IMR-90 (cell line): ENCODE results near the gene PARD3. TPM values are rescaled to one million over a fixed set of nuclear protein-coding genes. Genes with fewer than 3 reads are reported as not detected.

Experiments used
- ATAC-seq: fragments of 200-7000 bp; cut with Tn5 transposase; 2 replicates; pipeline ENCODE4 v1.9.1; 2020; ENCODE audit warnings: low read depth, mild to moderate bottlenecking, moderate library complexity
- BruUV-seq: library from RNA; stranded (reverse); fragments of 400-500 nt; replicated peaks from 2 replicates; lab custom pipeline; 2021; lab: Mats Ljungman, UMichigan
- CTCF ChIA-PET: fragments of 300-600 bp; formaldehyde crosslinking; extraction: SDS; loops from one replicate; lab custom pipeline; 2021; ENCODE audit warnings: antibody characterized with exemption; lab: Yijun Ruan, JAX
- POLR2A ChIA-PET: fragments of 300-600 bp; sonication (Branson Sonifier 250); formaldehyde crosslinking; loops from one replicate; lab custom pipeline; 2022; ENCODE audit warnings: antibody characterized with exemption; ENCODE audit not compliant: unreplicated experiment; lab: Charles Lee
- DNase-seq: peaks from one replicate; pipeline ENCODE4 v3.0.0; 2013
- H2AFZ ChIP-seq: replicated peaks from 2 replicates; pipeline ENCODE3; 2013; ENCODE audit warnings: low read length, mild to moderate bottlenecking; ENCODE audit not compliant: poor library complexity
- H2AK5ac ChIP-seq: 2 replicates; pipeline ENCODE4 v1.6.1; 2013; ENCODE audit warnings: low read depth, low read length, inconsistent platforms
- H2AK9ac ChIP-seq: replicated peaks from 2 replicates; pipeline ENCODE3; 2013; ENCODE audit warnings: mild to moderate bottlenecking, low read depth, low read length, moderate library complexity; ENCODE audit not compliant: poor library complexity
- H2BK120ac ChIP-seq: 2 replicates; pipeline ENCODE4 v1.6.1; 2013; ENCODE audit warnings: low read depth, low read length, inconsistent platforms
- H2BK15ac ChIP-seq: 3 replicates; pipeline ENCODE4 v1.6.1; 2013; ENCODE audit warnings: low read depth, low read length, inconsistent platforms
- H2BK20ac ChIP-seq: 2 replicates; pipeline ENCODE4 v1.6.1; 2013; ENCODE audit warnings: low read depth, mild to moderate bottlenecking, inconsistent platforms, low read length, moderate library complexity
- H2BK5ac ChIP-seq: 2 replicates; pipeline ENCODE4 v1.6.1; 2013; ENCODE audit warnings: mild to moderate bottlenecking, low read depth, low read length, inconsistent platforms; ENCODE audit not compliant: poor library complexity, severe bottlenecking
- H3K14ac ChIP-seq: replicated peaks from 2 replicates; pipeline ENCODE4 v1.6.1; 2013; ENCODE audit warnings: low read depth, low read length, inconsistent platforms
- H3K18ac ChIP-seq: 2 replicates; pipeline ENCODE4 v1.6.1; 2013; ENCODE audit warnings: low read depth, low read length, control low read depth
- H3K23ac ChIP-seq: 2 replicates; pipeline ENCODE4 v1.6.1; 2013; ENCODE audit warnings: low read depth, low read length, inconsistent platforms
- H3K27ac ChIP-seq: 2 replicates; pipeline ENCODE4 v1.5.1; 2013; ENCODE audit warnings: mild to moderate bottlenecking, control low read depth, low read length; ENCODE audit not compliant: insufficient read depth
- H3K27me3 ChIP-seq: 2 replicates; pipeline ENCODE4 v1.6.1; 2013; ENCODE audit warnings: low read length; ENCODE audit not compliant: control insufficient read depth, insufficient read depth
- H3K36me3 ChIP-seq: 2 replicates; pipeline ENCODE4 v1.6.1; 2013; ENCODE audit warnings: low read length, mixed read lengths; ENCODE audit not compliant: control insufficient read depth, insufficient read depth
- H3K4ac ChIP-seq: 2 replicates; pipeline ENCODE4 v1.6.1; 2013; ENCODE audit warnings: low read depth, low read length, inconsistent platforms
- H3K4me1 ChIP-seq: 2 replicates; pipeline ENCODE4 v1.6.1; 2013; ENCODE audit warnings: low read length, mixed read lengths; ENCODE audit not compliant: control insufficient read depth, insufficient read depth
- H3K4me2 ChIP-seq: 2 replicates; pipeline ENCODE4 v1.6.1; 2013; ENCODE audit warnings: low read depth, mild to moderate bottlenecking, control low read depth, low read length, moderate library complexity
- H3K4me3 ChIP-seq: 2 replicates; pipeline ENCODE4 v1.5.1; 2013; ENCODE audit warnings: low read depth, mild to moderate bottlenecking, control low read depth, low read length, moderate library complexity; ENCODE audit not compliant: insufficient read depth
- H3K56ac ChIP-seq: 2 replicates; pipeline ENCODE4 v1.6.1; 2013; ENCODE audit warnings: low read length, inconsistent platforms; ENCODE audit not compliant: insufficient read depth; ENCODE audit errors: extremely low read depth
- H3K79me1 ChIP-seq, 2 experiments: 2 replicates each; pipeline ENCODE4 v1.6.1; 2013; ENCODE audit warnings: low read length in 2 of 2, inconsistent platforms in 1 of 2, low read depth in 1 of 2
- H3K9ac ChIP-seq: 2 replicates; pipeline ENCODE4 v1.6.1; 2013; ENCODE audit warnings: low read depth, low read length, control low read depth
- H3K9me1 ChIP-seq: 2 replicates; pipeline ENCODE4 v1.6.1; 2013; ENCODE audit warnings: low read length, inconsistent platforms; ENCODE audit not compliant: insufficient read depth
- H3K9me3 ChIP-seq: 2 replicates; pipeline ENCODE4 v1.6.1; 2013; ENCODE audit warnings: low read length; ENCODE audit not compliant: control insufficient read depth, insufficient read depth
- H4K20me1 ChIP-seq: 2 replicates; pipeline ENCODE4 v1.6.1; 2013; ENCODE audit warnings: low read length, inconsistent platforms; ENCODE audit not compliant: insufficient read depth
- H4K5ac ChIP-seq: 2 replicates; pipeline ENCODE4 v1.6.1; 2013; ENCODE audit warnings: mild to moderate bottlenecking, low read depth, low read length, control low read depth
- H4K8ac ChIP-seq, 2 experiments: 2 replicates each; pipeline ENCODE4 v1.6.1; 2013; ENCODE audit warnings: low read depth in 2 of 2, low read length in 2 of 2, control low read depth in 1 of 2, inconsistent platforms in 1 of 2
- H4K91ac ChIP-seq: 2 replicates; pipeline ENCODE4 v1.6.1; 2013; ENCODE audit warnings: low read depth, low read length, inconsistent platforms; ENCODE audit not compliant: insufficient read depth
- FOS ChIP-seq: fragments of 150-350 bp; IDR thresholded peaks from 2 replicates; pipeline ENCODE4 v1.6.1; 2016; ENCODE audit warnings: low read depth, low read length
- MAFK ChIP-seq: IDR thresholded peaks from 2 replicates; pipeline ENCODE4 v1.6.1; 2012; ENCODE audit warnings: low read depth, low read length, improper control_type of control experiment
- MXI1 ChIP-seq: IDR thresholded peaks from 2 replicates; pipeline ENCODE4 v1.6.1; 2012; ENCODE audit warnings: low read depth, mild to moderate bottlenecking, low read length, moderate library complexity, borderline replicate concordance
- NFE2L2 ChIP-seq: fragments of 150-350 bp; IDR thresholded peaks from 2 replicates; pipeline ENCODE4 v1.6.1; 2016; ENCODE audit warnings: low read depth, mild to moderate bottlenecking, low read length
- POLR2A ChIP-seq: IDR thresholded peaks from 2 replicates; pipeline ENCODE4 v1.6.1; 2012; ENCODE audit warnings: mild to moderate bottlenecking, low read depth, low read length
- RAD21 ChIP-seq: IDR thresholded peaks from 2 replicates; pipeline ENCODE4 v1.6.1; 2012; ENCODE audit warnings: low read length, improper control_type of control experiment
- RCOR1 ChIP-seq: IDR thresholded peaks from 2 replicates; pipeline ENCODE4 v1.6.1; 2012; ENCODE audit warnings: mild to moderate bottlenecking, low read length, improper control_type of control experiment; ENCODE audit not compliant: insufficient replicate concordance
- WGBS, 2 experiments: methylation state at CpG; one replicate each; pipeline versions ENCODE4 v1.1.5 to v1.1.7; 2013; ENCODE audit warnings: missing lambda C conversion rate in 2 of 2; ENCODE audit not compliant: insufficient read length in 1 of 2; ENCODE audit errors: extremely low coverage in 2 of 2; 5-methylcytosine and 5-hydroxymethylcytosine counted together
- dilution Hi-C: fragments of 300-500 bp; cut with HindIII; formaldehyde crosslinking; loops from one replicate; pipeline ENCODE4 v1.14.3; 2018; ENCODE audit warnings: low sequenced_read_pairs; ENCODE audit not compliant: unreplicated experiment
- in situ Hi-C: fragments of 300-500 bp; cut with MboI; formaldehyde crosslinking; loops from 3 replicates; pipeline ENCODE4 v1.14.3; 2019; ENCODE audit warnings: low sequenced_read_pairs, inconsistent platforms, mixed read lengths
- intact Hi-C: fragments of 100-400 bp; cut with micrococcal nuclease; formaldehyde crosslinking; loops from 2 replicates; pipeline ENCODE4 v1.10.0; 2022
- polyA plus RNA-seq, 3 experiments: library from polyadenylated mRNA; depleted of rRNA; stranded (reverse); fragments of >200 nt; gene quantifications; 2 replicates each; pipeline ENCODE4 v1.2.3, GENCODE V29; 2012; ENCODE audit warnings: low replicate concordance in 1 of 3
- total RNA-seq: library from RNA; depleted of rRNA; stranded (reverse); fragments of >200 nt; gene quantifications from 2 replicates; pipeline ENCODE4 v1.2.3, GENCODE V29; 2012

PARD3 gene
- total and polyA plus RNA-seq, 2 of the 4 experiments (the other 2 are of a cell fraction), result 14.6 to 37.5 TPM

DNA sequence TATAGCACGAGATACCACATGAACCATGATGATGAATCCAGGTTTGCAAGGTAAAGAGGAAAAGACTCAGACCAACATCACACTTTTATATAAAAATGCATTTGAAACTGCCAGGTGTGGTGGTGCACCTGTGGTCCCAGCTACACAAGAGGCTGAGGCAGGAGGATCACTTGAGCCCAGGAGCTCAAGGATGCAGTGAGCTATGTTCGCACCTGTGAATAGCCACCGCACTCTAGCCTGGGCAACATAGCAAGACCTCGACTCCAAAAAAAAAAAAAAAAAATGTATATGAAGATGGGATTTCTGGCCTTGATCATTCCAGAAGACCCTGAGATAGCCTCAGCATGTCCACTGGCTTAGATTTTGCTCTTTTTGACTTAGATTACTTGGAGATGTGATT is 161.6 kb downstream of the PARD3 start:
- Histone ChIP-seq H2BK5ac (no peak overlapping the region), H3K23ac (no peak overlapping the region), H3K9me1 (peaks cover 13% of the 10 kb centered on the region), H3K79me1 (peaks cover 40 to 63% of the 10 kb centered on the region in 2 experiments), H4K8ac (no peak overlapping the region), H3K27me3 (no peaks in the 10 kb centered on the region), H2BK20ac (no peak overlapping the region), H4K5ac (no peak overlapping the region), H2BK15ac (no peak overlapping the region), H3K4me2 (no peak overlapping the region), H3K27ac (no peak overlapping the region), H2AK9ac (no peak overlapping the region), H3K14ac (no peak overlapping the region), H4K20me1 (peaks cover 9% of the 10 kb centered on the region; the same call in 1 of the 2 replicates), H3K56ac (no peak overlapping the region), H2AFZ (no peak overlapping the region), H2AK5ac (no peak overlapping the region), H2BK120ac (no peak overlapping the region), H3K36me3 (no peaks in the 10 kb centered on the region), H3K4me1 (peaks cover 3% of the 10 kb centered on the region), H3K4ac (no peak overlapping the region), H4K91ac (no peak overlapping the region), H3K18ac (no peak overlapping the region), H3K4me3 (no peak overlapping the region), H3K9ac (no peak overlapping the region), H3K9me3 (no peaks in the 10 kb centered on the region)
- ATAC-seq (no peak), DNase-seq (no peak)
- dilution Hi-C loops (no loop called here), in situ Hi-C loops (loop anchor here (25.0 kb wide), 1 partner anchor 359 kb away; no protein-coding TSS in a partner anchor), intact Hi-C loops (no loop called here)
- BruUV-seq, result no TSS peak
- CTCF ChIA-PET, result no interaction called here
- 94% methylated on average over 3 of the region's 4 CpGs; no CpG with 5 or more reads in 1 of the 2 experiments for WGBS, 2 experiments
- POLR2A ChIA-PET, result no interaction called here
- TF ChIP-seq RAD21, result no peak
- TF ChIP-seq FOS, result no peak
- TF ChIP-seq POLR2A, result no peak
- TF ChIP-seq MXI1, result no peak
- TF ChIP-seq MAFK, result no peak
- no peak for TF ChIP-seq NFE2L2
- TF ChIP-seq RCOR1, result no peak
